Natural killer cell treated with Interleukin-12 subunit alpha and Interleukin-12 subunit beta and Interleukin-15 and Interleukin-18, amount 100 ng/mL, for 72 hours (primary cell): ENCODE data around the gene DKC1. TPM values are rescaled to one million over a fixed set of nuclear protein-coding genes. Genes with fewer than 3 reads are reported as not detected.
"Not testable (repeated sequence)": the region's sequence is repeated elsewhere in the genome, so short reads cannot be mapped to it uniquely, and the experiment has no call there.

Source experiments
- ATAC-seq, 2 donors: fragments of 150-1000 bp; cut with Tn5 transposase in 1 of 2; sonication (Bioruptor Pico), chemical (Tn5 transposase) in 1 of 2; 2 replicates each; pipeline ENCODE4 v1.10.0; 2021
- DNase-seq: peaks from one replicate; pipeline ENCODE4 v3.0.0; 2022; ENCODE audit warnings: low spot score
- H3K27ac Mint-ChIP-seq, 2 donors: 1 replicate in 1 of 2; 2 replicates in 1 of 2; pipeline ENCODE4 v1.8.0; 2022; ENCODE audit warnings: mixed read lengths in 2 of 2, mild to moderate bottlenecking in 1 of 2, moderate library complexity in 1 of 2
- H3K27me3 Mint-ChIP-seq, 2 donors: 1 replicate in 1 of 2; 2 replicates in 1 of 2; pipeline ENCODE4 v1.8.0; 2022; ENCODE audit warnings: mixed read lengths in 2 of 2
- H3K36me3 Mint-ChIP-seq: one replicate; pipeline ENCODE4 v1.8.0; 2022; ENCODE audit warnings: mixed read lengths
- H3K4me1 Mint-ChIP-seq, 2 donors: 1 replicate in 1 of 2; 2 replicates in 1 of 2; pipeline ENCODE4 v1.8.0; 2022; ENCODE audit warnings: low read depth in 2 of 2, mixed read lengths in 2 of 2, mild to moderate bottlenecking in 1 of 2
- H3K4me3 Mint-ChIP-seq: one replicate; pipeline ENCODE4 v1.8.0; 2022; ENCODE audit warnings: mixed read lengths
- H3K9me3 Mint-ChIP-seq: 2 replicates; pipeline ENCODE4 v1.8.0; 2022; ENCODE audit warnings: mixed read lengths
- total RNA-seq, 2 donors: library from RNA; stranded (reverse); gene quantifications; one replicate each; pipeline ENCODE4 v1.2.3, GENCODE V29; 2022

The DKC1 gene
- total RNA-seq, 2 donors from 2014 or later: 91.6 to 173 TPM

GRCh38 chrX:154825586-154825985 is 62.9 kb downstream of the DKC1 start:
- H3K27me3 Mint-ChIP-seq, H3K4me3 Mint-ChIP-seq, H3K27ac Mint-ChIP-seq, DNase-seq, H3K36me3 Mint-ChIP-seq, ATAC-seq, H3K9me3 Mint-ChIP-seq: not testable (repeated sequence)
- H3K4me1 Mint-ChIP-seq: peaks cover 8 to 12% of the 10 kb centered on the region in 2 donors

Other genes starting within 250 kb of the DKC1 start
- 10 to 100 TPM; 28.5 to 41.1 TPM for gene FAM3A, start 246.6 kb upstream of the DKC1 start, total RNA-seq
- gene G6PD, start 216.0 kb upstream of the DKC1 start, total RNA-seq: 100 to 1,000 TPM; 115 to 227 TPM
- gene IKBKG, start 215.2 kb upstream of the DKC1 start, total RNA-seq: 10 to 100 TPM; 55.6 to 61.1 TPM
- not detected for gene CTAG1A, start 177.7 kb upstream of the DKC1 start, total RNA-seq
- gene CTAG1B, start 143.6 kb upstream of the DKC1 start, total RNA-seq: not detected
- not detected for gene CTAG2, start 109.3 kb upstream of the DKC1 start, total RNA-seq
- gene GAB3, start 11.8 kb upstream of the DKC1 start, total RNA-seq: 10 to 100 TPM; 20.3 to 28.3 TPM
- gene MPP1, start 42.6 kb downstream of the DKC1 start, total RNA-seq: 10 to 100 TPM; 21.0 to 26.6 TPM
- gene SMIM9, start 71.8 kb downstream of the DKC1 start, total RNA-seq: not detected
- 10 to 100 TPM; 12.4 to 32.5 TPM for gene F8A1, start 123.5 kb downstream of the DKC1 start, total RNA-seq